ENCODE results near the gene GAL3ST3. TPM values are rescaled to one million over a fixed set of nuclear protein-coding genes. Genes with fewer than 3 reads are reported as not detected.

GAL3ST3 gene
- total RNA-seq, 1 donor from 2014 or later, result 0.18 TPM

DNA sequence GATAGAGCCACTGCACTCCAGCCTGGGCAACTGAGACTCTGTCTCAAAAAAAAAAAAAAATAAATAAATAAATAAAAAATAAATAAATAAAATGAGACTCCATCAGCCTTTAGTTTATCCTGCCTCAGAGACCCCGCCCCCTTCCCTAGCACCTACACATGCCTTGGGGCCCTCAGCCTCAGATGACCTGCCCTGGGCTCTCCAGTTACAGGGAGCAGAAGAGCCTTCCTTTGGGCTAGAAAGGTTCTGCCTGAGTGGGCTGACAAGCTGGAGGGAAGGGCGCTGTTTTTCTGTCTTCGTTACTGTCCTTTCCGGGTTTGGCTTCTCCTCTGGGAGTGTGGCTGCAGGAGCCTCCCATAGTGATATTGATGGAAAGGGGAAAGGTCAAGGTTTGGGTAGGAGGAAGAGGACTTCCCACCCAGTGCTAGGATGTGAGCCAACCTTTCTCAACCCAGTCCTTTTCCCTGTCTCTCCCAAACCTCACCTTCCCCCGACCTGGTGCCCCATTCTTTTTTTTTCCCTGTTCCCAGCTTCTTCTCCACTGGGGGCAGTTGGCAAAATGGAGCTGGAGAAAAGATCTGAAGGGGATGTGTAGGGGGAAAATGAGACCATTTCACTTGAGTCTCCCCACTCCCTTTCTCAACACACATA lies 1.7 kb upstream of the GAL3ST3 start:
- Mint-ChIP-seq H3K4me3 (ENCODE audit: low read depth) (peak overlapping the region; percentile 100), H3K4me1 (ENCODE audit: low read depth) (peaks cover 30% of the 10 kb centered on the region), H3K36me3 (ENCODE audit: low read depth) (peaks cover 28% of the 10 kb centered on the region), H3K9me3 (no peaks in the 10 kb centered on the region), H3K27me3 (ENCODE audit: low read depth) (peaks cover 8% of the 10 kb centered on the region), H3K27ac (peak overlapping the region; percentile 80)
- intact Hi-C loops (cut with micrococcal nuclease), result loop anchor here (5.0 kb wide), 1 partner anchor 217 kb away; the partner anchor contains the start of gene RAB1B
- no peak for DNase-seq (ENCODE audit: low spot score)

DNA sequence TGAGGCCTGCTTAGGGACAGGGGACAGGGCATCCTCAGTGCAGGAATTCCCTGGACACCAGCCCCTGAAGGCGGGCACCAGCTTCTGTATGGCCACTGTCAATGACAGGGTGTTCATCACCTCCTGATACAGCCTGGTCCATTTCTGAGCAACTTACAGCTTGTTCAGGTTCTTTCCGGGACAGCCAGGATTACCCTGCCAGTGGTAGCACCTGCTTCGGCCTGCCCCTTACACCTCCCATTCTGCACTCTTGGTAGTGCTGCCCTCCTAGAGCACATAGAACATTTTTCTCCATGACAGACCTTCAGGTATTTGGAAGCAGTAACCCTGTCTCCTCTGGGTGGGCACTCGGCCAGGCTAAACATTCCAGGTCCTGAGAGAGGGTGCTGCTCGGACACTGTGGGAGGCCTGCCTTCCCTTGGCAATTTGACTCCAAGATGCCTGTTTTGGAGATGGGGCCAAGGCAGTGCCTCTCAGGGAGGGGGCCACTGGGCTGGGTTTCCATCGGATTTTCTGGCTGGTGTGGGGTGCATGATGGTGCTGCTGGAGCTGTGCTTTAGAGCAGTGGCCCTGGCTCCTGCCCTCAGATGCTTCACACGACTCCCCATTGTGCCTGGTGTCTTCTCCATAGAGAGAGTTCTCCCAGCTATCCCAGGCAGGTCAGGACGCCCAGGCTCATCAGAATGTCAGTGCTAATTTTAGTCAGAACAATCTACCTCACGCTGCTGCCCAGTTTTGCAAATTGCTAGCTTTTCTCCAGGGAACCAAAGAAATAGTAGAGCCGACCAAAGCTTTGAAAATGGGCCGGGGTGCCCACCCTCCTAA lies 1.2 kb downstream of the GAL3ST3 start:
- Mint-ChIP-seq H3K27ac (no peak overlapping the region), H3K4me3 (ENCODE audit: low read depth) (no peak overlapping the region), H3K36me3 (ENCODE audit: low read depth) (peaks cover 6% of the 10 kb centered on the region), H3K9me3 (no peaks in the 10 kb centered on the region), H3K4me1 (ENCODE audit: low read depth) (peaks cover 31% of the 10 kb centered on the region), H3K27me3 (ENCODE audit: low read depth) (peaks cover 8% of the 10 kb centered on the region)
- DNase-seq (ENCODE audit: low spot score), result no peak
- intact Hi-C loops (cut with micrococcal nuclease), result no loop called here

DNA sequence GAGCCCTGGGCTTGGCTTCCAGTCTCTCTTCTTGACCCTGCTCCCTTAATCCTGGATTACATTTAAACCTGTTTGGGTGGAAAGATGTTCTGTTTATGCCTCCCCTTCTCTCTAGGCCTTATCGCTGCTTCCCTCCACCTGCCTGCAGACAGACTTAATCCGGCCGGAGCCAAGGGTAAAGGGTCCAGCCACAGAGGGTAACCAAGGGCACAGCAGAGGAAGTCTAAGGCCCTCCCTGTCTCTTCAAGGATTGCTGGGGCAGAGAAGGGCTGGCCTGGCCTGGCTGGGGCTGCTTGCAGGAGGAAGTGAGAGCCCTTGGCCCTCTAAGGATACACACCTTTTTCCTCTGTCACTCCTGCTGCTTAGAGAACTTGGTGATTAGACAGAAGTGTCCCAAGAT lies 2.1 kb downstream of the GAL3ST3 start:
- no peaks in the 10 kb centered on the region for H3K9me3 Mint-ChIP-seq
- intact Hi-C loops (cut with micrococcal nuclease), result no loop called here
- peaks cover 29% of the 10 kb centered on the region for H3K4me1 Mint-ChIP-seq (ENCODE audit: low read depth)
- H3K36me3 Mint-ChIP-seq (ENCODE audit: low read depth), result no peaks in the 10 kb centered on the region
- no peak for DNase-seq (ENCODE audit: low spot score)
- no peak overlapping the region for H3K4me3 Mint-ChIP-seq (ENCODE audit: low read depth)
- no peak overlapping the region for H3K27ac Mint-ChIP-seq
- peaks cover 8% of the 10 kb centered on the region for H3K27me3 Mint-ChIP-seq (ENCODE audit: low read depth)

DNA sequence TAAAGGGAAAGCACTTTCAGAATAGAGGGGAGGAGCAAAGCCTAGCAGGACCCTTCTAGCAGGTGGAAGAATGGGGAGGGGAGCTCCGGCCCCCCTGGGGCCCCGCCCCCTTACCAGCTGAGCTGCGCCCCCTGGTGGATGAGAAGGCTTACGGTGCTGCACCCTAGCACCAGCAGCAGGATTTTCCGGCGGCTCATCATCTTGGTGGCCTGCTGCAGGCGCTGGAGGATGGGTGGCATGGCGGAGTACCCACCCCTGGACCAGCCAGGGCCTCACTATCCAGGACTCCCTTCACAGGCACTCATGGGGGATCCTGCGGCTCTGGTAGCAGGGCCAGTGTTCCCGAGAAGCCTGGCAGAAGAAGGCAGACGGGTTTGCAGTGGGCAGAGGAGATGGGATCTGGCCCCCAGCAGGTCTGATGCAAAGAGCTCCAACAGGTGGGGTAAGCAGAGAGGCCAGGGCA lies 3.8 kb downstream of the GAL3ST3 start:
- no peaks in the 10 kb centered on the region for H3K9me3 Mint-ChIP-seq
- intact Hi-C loops (cut with micrococcal nuclease), result no loop called here
- no peaks in the 10 kb centered on the region for H3K36me3 Mint-ChIP-seq (ENCODE audit: low read depth)
- DNase-seq (ENCODE audit: low spot score), result peak; percentile 77
- H3K4me1 Mint-ChIP-seq (ENCODE audit: low read depth), result peaks cover 18% of the 10 kb centered on the region
- peaks cover 8% of the 10 kb centered on the region for H3K27me3 Mint-ChIP-seq (ENCODE audit: low read depth)
- peak overlapping the region; percentile 48 for H3K27ac Mint-ChIP-seq
- H3K4me3 Mint-ChIP-seq (ENCODE audit: low read depth), result no peak overlapping the region

DNA sequence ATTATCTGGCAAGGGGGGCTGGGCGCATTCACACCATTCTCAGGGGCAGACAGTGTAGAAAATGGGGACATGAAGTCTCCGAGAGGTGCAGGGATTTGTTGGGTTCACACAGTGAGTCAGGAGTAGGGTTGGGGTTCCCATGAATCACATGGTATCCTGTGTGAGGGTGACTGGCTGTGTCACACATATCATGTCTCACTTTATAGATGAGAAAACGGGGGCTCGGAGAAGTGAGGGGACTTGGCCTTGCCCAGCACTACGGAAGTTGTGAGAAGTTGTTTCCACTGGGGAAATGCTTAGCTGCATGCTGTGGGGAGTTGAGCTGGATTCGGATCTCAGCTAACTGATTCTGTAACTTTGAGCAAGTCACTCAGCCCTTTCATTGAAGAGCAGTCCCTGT lies 4.2 kb downstream of the GAL3ST3 start:
- Mint-ChIP-seq H3K27me3 (ENCODE audit: low read depth) (peaks cover 11% of the 10 kb centered on the region), H3K27ac (peak overlapping the region; percentile 48), H3K9me3 (no peaks in the 10 kb centered on the region), H3K36me3 (ENCODE audit: low read depth) (no peaks in the 10 kb centered on the region), H3K4me3 (ENCODE audit: low read depth) (no peak overlapping the region), H3K4me1 (ENCODE audit: low read depth) (peaks cover 18% of the 10 kb centered on the region)
- intact Hi-C loops (cut with micrococcal nuclease), result no loop called here
- DNase-seq (ENCODE audit: low spot score), result no peak

DNA sequence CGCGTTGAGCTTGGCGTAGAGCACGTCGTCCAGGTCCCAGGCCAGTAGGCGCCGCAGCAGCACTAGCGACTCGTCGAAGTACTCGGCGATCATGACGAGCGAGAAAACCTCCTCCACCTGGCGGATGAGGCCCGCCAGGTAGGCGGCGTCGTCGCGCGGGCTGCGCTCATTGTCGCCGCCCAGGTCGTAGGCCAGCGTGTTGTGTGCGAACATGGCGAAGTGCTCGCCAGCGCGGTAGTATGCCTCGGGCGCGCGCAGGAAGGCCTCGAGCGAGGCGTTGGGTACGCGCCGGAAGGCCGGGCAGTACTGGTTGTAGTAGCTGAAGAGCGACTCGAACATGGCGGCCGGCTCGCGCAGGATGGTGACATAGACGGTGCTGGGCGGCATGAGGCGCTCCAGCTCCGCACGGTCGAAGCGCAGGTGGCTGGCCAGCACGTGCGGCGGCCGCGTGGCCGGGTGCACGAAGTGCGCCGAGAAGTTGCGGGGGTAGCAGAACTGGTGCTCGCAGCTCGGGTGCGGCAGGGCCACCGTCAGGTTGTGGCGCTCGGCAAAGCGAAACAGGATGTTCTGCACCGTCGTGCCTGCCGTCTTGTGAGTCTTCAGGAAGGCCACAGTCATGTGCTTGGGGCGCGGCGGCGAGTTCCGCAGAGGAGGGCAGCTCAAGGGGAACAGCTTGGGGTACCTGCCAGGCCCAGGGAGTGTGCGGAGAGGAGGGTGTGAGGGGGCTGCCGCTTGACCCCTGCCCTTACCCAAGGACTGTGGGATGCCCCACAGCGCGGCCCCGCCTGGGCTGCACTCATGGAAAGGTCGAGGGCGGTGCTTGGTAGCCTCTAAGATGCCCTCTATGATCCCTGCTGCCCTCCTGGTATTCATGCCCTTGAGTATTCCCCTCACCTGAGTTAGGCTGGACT lies 5.7 kb downstream of the GAL3ST3 start:
- Mint-ChIP-seq H3K4me3 (ENCODE audit: low read depth) (no peak overlapping the region), H3K27me3 (ENCODE audit: low read depth) (peaks cover 13% of the 10 kb centered on the region), H3K9me3 (no peaks in the 10 kb centered on the region), H3K4me1 (ENCODE audit: low read depth) (peaks cover 14% of the 10 kb centered on the region), H3K27ac (no peak overlapping the region), H3K36me3 (ENCODE audit: low read depth) (no peaks in the 10 kb centered on the region)
- no peak for DNase-seq (ENCODE audit: low spot score)
- intact Hi-C loops (cut with micrococcal nuclease), result no loop called here

DNA sequence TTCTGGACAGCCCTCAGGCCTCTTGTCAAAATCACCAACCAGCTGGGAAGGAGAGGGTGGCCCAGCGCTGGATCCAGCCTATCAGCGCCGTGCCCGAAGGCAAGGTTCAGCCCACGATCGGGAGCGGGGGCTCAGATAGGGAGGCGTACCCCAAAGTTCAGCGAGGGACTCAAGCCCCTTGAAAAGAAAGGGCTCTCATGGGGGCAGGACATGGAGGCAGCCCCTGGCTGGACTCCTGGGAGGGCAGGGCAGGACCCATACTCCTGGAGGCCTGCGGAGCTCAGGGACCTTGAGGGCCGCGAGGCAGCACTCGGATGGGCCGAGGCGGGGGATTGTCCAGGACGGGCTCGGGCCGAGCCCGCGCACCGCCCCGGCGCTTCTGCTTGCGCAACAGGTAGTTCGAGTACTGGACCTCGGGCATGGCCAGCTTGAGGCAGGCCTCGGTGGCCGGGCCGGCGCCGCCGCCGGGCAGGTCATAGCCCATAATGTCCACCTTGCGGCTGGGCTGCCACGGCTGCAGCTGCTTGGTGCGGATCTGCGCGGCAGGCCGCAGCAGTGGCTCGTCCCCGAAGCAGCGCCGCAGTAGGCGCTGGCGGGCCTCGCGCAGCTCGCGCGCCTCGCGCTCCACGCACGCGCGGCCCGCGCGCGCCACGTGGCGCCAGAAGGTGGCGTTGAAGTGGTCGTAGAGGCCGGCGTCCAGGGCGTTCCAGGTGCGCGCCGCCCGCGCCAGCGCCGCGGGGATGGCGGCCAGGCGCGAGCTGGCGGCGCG lies 6.5 kb downstream of the GAL3ST3 start:
- no peaks in the 10 kb centered on the region for H3K9me3 Mint-ChIP-seq
- no peak for DNase-seq (ENCODE audit: low spot score)
- H3K36me3 Mint-ChIP-seq (ENCODE audit: low read depth), result no peaks in the 10 kb centered on the region
- intact Hi-C loops (cut with micrococcal nuclease), result no loop called here
- no peak overlapping the region for H3K27ac Mint-ChIP-seq
- H3K4me1 Mint-ChIP-seq (ENCODE audit: low read depth), result peaks cover 14% of the 10 kb centered on the region
- H3K27me3 Mint-ChIP-seq (ENCODE audit: low read depth), result peaks cover 10% of the 10 kb centered on the region
- H3K4me3 Mint-ChIP-seq (ENCODE audit: low read depth), result no peak overlapping the region

DNA sequence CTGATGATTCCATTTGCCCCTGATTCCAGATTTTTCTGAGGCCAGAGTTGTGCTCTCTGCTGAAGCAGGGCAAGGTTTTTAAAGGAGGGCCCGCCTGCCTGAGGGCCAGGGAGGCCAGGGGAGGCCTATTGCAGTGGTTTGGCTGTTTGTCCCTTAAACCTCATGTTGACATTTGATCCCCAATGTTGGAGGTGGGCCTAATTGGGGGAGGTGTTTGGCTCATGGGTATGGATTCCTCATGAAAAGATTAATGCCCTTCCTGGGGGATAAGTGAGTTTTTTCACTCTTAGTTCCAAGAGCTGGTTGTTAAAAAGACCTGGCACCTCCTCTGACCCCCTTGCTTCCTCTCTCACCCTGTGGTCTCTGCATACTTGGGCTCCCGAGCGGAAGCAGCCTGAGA lies 9.2 kb downstream of the GAL3ST3 start:
- H3K4me1 Mint-ChIP-seq (ENCODE audit: low read depth), result peaks cover 5% of the 10 kb centered on the region
- H3K27me3 Mint-ChIP-seq (ENCODE audit: low read depth), result peaks cover 11% of the 10 kb centered on the region
- intact Hi-C loops (cut with micrococcal nuclease), result no loop called here
- no peaks in the 10 kb centered on the region for H3K36me3 Mint-ChIP-seq (ENCODE audit: low read depth)
- no peaks in the 10 kb centered on the region for H3K9me3 Mint-ChIP-seq
- no peak overlapping the region for H3K27ac Mint-ChIP-seq
- no peak for DNase-seq (ENCODE audit: low spot score)
- no peak overlapping the region for H3K4me3 Mint-ChIP-seq (ENCODE audit: low read depth)

DNA sequence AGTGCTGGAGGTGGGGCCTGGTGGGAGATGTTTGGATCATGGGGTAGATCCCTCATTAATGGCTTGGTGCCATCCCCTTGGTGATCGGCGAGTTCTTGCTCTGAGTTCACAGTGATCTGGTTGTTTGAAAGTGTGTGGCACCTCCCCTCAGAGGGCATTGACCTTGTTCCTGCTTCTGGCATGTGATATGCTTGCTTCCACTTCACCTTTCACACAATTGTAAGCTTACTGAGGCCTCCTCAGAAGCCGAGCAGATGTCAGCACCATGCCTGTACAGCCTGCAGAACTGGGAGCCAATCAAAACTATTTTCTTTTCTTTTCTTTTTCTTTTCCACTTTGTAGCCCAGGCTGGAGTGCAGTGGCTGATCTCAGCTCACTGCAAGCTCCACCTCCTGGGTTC lies 11.6 kb downstream of the GAL3ST3 start:
- Mint-ChIP-seq H3K4me3 (ENCODE audit: low read depth) (no peak overlapping the region), H3K27ac (no peak overlapping the region), H3K36me3 (ENCODE audit: low read depth) (no peaks in the 10 kb centered on the region), H3K4me1 (ENCODE audit: low read depth) (no peaks in the 10 kb centered on the region), H3K27me3 (ENCODE audit: low read depth) (peaks cover 14% of the 10 kb centered on the region), H3K9me3 (no peaks in the 10 kb centered on the region)
- intact Hi-C loops (cut with micrococcal nuclease), result no loop called here
- no peak for DNase-seq (ENCODE audit: low spot score)

DNA sequence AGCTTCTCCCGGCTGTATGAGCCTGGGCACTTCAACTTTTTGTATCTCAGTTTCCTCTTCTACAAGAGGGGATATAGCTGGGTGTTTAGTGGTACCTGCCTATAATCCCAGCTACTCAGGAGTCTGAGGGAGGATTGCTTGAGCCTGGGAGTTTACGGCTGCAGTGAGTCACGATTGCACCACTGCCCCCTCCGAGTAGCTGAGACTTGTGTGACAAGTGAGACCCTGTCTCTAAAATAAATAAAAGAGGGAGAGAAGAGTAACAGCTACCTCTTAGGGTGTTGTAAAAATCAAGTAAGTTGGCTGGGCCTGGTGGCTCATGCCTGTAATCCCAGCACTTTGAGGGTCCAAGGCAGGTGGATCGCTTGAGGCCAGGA lies 12.6 kb downstream of the GAL3ST3 start:
- Mint-ChIP-seq H3K36me3 (ENCODE audit: low read depth) (no peaks in the 10 kb centered on the region), H3K4me3 (ENCODE audit: low read depth) (no peak overlapping the region), H3K27ac (no peak overlapping the region), H3K9me3 (no peaks in the 10 kb centered on the region), H3K27me3 (ENCODE audit: low read depth) (peaks cover 14% of the 10 kb centered on the region), H3K4me1 (ENCODE audit: low read depth) (no peaks in the 10 kb centered on the region)
- intact Hi-C loops (cut with micrococcal nuclease), result no loop called here
- no peak for DNase-seq (ENCODE audit: low spot score)

DNA sequence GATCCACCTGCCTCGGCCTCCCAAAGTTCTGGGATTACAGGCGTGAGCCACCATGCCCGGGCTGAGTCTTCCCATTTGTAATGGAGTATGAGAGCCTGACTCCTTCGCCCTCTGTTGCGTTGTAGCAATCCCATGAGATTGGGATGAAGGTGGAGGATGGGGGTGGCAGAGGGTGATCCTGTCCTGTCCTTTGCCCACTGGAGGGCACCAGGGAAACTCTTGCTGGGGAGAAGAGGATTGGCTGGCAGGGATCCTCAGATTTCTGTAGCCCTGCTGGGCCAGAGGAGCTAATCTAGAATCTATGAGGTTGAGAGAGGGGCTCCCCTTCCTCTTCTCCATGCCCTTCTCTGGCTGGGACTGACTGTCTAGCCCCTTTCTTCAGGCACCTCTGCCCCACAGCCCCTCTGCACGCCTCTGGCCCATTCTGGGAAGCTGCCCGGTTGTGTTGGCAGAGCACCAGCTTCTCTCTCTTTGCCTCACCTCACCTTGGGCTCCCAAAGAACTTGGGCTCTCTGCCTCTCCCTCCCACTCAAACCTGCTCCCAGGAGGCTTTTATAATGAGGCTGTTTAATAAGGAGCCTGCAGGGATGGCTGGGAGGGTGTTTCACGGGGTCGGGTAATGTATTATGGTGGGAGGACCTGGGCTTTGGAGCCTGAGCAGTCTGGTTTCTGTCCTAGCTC lies 13.2 kb downstream of the GAL3ST3 start:
- H3K36me3 Mint-ChIP-seq (ENCODE audit: low read depth), result no peaks in the 10 kb centered on the region
- intact Hi-C loops (cut with micrococcal nuclease), result no loop called here
- no peak overlapping the region for H3K27ac Mint-ChIP-seq
- H3K4me1 Mint-ChIP-seq (ENCODE audit: low read depth), result no peaks in the 10 kb centered on the region
- no peaks in the 10 kb centered on the region for H3K9me3 Mint-ChIP-seq
- no peak overlapping the region for H3K4me3 Mint-ChIP-seq (ENCODE audit: low read depth)
- peaks cover 14% of the 10 kb centered on the region for H3K27me3 Mint-ChIP-seq (ENCODE audit: low read depth)
- DNase-seq (ENCODE audit: low spot score), result no peak

All from activated T-helper 2 cell treated with anti-CD3 and anti-CD28 coated beads, Interferon-gamma antibody, Interleukin-2, Interleukin-4, amounts not matched to agents 10 μg/mL and 5 μg/mL and 100 μg/mL, durations not matched to agents 14 hours and 24 hours and 36 hours (primary cell).